CD8-positive, alpha-beta memory T cell (primary cell): ENCODE data around the gene TOP3B. TPM values are rescaled to one million over a fixed set of nuclear protein-coding genes. Genes with fewer than 3 reads are reported as not detected.
A peak's percentile ranks its signal among the peaks of the same experiment; 100 is the strongest.

Source experiments
- CTCF ChIA-PET: fragments of 350-600 bp; sonication (Branson Sonifier 250); formaldehyde crosslinking; loops from one replicate; lab custom pipeline; 2021; ENCODE audit warnings: antibody characterized with exemption; lab: Charles Lee
- POLR2A ChIA-PET: fragments of 350-600 bp; sonication (Branson Sonifier 250); formaldehyde crosslinking; loops from one replicate; lab custom pipeline; 2021; ENCODE audit warnings: antibody characterized with exemption; lab: Charles Lee
- DNase-seq, 5 donors: peaks; one replicate each; pipeline versions ENCODE4 v3.0.0 to v3.0.0-alpha.2; 2020 to 2022; ENCODE audit warnings: mixed read lengths in 1 of 5
- H3K27ac ChIP-seq: one replicate; pipeline ENCODE4 v1.7.0; 2013; ENCODE audit warnings: low read depth, mild to moderate bottlenecking, low read length, moderate library complexity
- H3K27me3 ChIP-seq: 2 replicates; pipeline ENCODE4 v1.7.0; 2013; ENCODE audit warnings: low read length, mild to moderate bottlenecking; ENCODE audit not compliant: insufficient read depth, poor library complexity, severe bottlenecking
- H3K36me3 ChIP-seq: 2 replicates; pipeline ENCODE4 v1.7.0; 2013; ENCODE audit warnings: mild to moderate bottlenecking, low read length, moderate library complexity; ENCODE audit not compliant: insufficient read depth
- H3K4me1 ChIP-seq: 2 replicates; pipeline ENCODE4 v1.7.0; 2013; ENCODE audit warnings: mild to moderate bottlenecking, low read length, moderate library complexity; ENCODE audit not compliant: insufficient read depth
- H3K4me3 ChIP-seq: 2 replicates; pipeline ENCODE4 v1.7.0; 2013; ENCODE audit warnings: mild to moderate bottlenecking, low read length
- H3K9me3 ChIP-seq: 2 replicates; pipeline ENCODE4 v1.7.0; 2013; ENCODE audit warnings: mild to moderate bottlenecking, low read length
- H3K27ac Mint-ChIP-seq, 8 donors: one replicate each; pipeline ENCODE4 v1.8.0; 2020 to 2021; ENCODE audit warnings: mixed read lengths in 8 of 8, mild to moderate bottlenecking in 6 of 8, inconsistent platforms in 3 of 8, moderate library complexity in 3 of 8
- H3K27me3 Mint-ChIP-seq, 2 donors: one replicate each; pipeline ENCODE4 v1.8.0; 2020 to 2021; ENCODE audit warnings: mixed read lengths in 2 of 2, mild to moderate bottlenecking in 1 of 2, moderate library complexity in 1 of 2
- H3K36me3 Mint-ChIP-seq, 3 donors: one replicate each; pipeline ENCODE4 v1.8.0; 2020 to 2021; ENCODE audit warnings: mixed read lengths in 3 of 3, inconsistent platforms in 1 of 3, mild to moderate bottlenecking in 1 of 3
- H3K4me1 Mint-ChIP-seq, 3 donors: one replicate each; pipeline ENCODE4 v1.8.0; 2020 to 2021; ENCODE audit warnings: mixed read lengths in 3 of 3, inconsistent platforms in 1 of 3, mild to moderate bottlenecking in 1 of 3
- H3K4me3 Mint-ChIP-seq, 7 donors: one replicate each; pipeline ENCODE4 v1.8.0; 2020 to 2021; ENCODE audit warnings: mixed read lengths in 7 of 7, mild to moderate bottlenecking in 6 of 7, moderate library complexity in 4 of 7, inconsistent platforms in 2 of 7
- H3K9me3 Mint-ChIP-seq, 5 donors: one replicate each; pipeline ENCODE4 v1.8.0; 2020 to 2022; ENCODE audit warnings: mixed read lengths in 5 of 5, mild to moderate bottlenecking in 3 of 5, moderate library complexity in 2 of 5, inconsistent platforms in 1 of 5
- polyA plus RNA-seq: library from polyadenylated mRNA; unstranded; fragments of 300-500 nt; fragmentation: Illumina TruSeq; gene quantifications from one replicate; pipeline ENCODE4 v1.2.3, GENCODE V29; 2021
- total RNA-seq, 2 experiments: library from RNA; stranded (reverse); gene quantifications; one replicate each; pipeline ENCODE4 v1.2.3, GENCODE V29; 2021

The TOP3B gene, protein sequence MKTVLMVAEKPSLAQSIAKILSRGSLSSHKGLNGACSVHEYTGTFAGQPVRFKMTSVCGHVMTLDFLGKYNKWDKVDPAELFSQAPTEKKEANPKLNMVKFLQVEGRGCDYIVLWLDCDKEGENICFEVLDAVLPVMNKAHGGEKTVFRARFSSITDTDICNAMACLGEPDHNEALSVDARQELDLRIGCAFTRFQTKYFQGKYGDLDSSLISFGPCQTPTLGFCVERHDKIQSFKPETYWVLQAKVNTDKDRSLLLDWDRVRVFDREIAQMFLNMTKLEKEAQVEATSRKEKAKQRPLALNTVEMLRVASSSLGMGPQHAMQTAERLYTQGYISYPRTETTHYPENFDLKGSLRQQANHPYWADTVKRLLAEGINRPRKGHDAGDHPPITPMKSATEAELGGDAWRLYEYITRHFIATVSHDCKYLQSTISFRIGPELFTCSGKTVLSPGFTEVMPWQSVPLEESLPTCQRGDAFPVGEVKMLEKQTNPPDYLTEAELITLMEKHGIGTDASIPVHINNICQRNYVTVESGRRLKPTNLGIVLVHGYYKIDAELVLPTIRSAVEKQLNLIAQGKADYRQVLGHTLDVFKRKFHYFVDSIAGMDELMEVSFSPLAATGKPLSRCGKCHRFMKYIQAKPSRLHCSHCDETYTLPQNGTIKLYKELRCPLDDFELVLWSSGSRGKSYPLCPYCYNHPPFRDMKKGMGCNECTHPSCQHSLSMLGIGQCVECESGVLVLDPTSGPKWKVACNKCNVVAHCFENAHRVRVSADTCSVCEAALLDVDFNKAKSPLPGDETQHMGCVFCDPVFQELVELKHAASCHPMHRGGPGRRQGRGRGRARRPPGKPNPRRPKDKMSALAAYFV
- total RNA-seq, result 10 to 100 TPM; 30.1 to 36.9 TPM
- polyA plus RNA-seq, result 17.3 TPM

DNA sequence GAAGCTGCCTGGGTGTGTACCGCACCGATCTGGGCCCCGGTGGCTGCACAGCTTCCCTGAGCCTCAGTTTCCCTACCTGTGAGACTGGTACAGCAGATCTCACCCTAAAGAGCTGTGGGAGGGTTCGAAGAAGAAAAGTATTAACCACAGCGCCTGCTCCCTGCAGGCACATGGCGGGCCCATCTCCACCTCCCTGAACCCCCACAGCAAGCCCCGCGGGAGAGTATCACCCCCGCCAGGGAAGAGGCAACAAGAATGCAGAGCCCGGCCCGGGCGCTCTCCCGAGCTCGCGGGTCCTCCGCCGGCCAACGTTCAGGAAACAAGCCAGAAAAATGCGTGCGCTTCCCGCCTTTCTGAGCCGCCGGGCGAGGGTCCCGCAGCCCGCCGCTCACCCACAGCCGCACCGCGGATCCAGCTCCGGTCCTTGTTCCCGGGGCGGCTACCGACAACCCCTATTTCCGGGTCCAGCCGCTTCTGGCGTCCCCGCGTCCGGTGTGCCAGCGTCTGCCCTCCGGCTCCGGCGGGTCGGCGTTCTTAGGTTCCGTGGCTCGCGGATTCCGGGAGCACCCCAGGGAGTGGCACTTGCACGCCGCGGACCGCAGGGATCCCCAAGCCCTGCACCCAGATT, at the start of gene TOP3B:
TOP3B (minus strand) TSS at position 450 of the 628 bp plus-strand sequence. CDS start 7,078 bp downstream, outside the sequence.
- Mint-ChIP-seq H3K4me3 (peak within 1 kb of the TSS; percentile 88 to 95 (median 90)), H3K27ac (peak within 1 kb of the TSS; percentile 75 to 94 (median 86)), H3K36me3 (peaks cover 0 to 25% (median 2%) of the 10 kb centered on the region in 3 donors), H3K4me1 (peaks cover 39 to 51% (median 44%) of the 10 kb centered on the region in 3 donors), H3K9me3 (no peaks in the 10 kb centered on the region), H3K27me3 (no peaks in the 10 kb centered on the region)
- H3K36me3 ChIP-seq, result no peaks in the 10 kb centered on the region
- H3K27ac ChIP-seq, result peak within 1 kb of the TSS; percentile 98
- H3K4me1 ChIP-seq, result peaks cover 17% of the 10 kb centered on the region
- POLR2A ChIA-PET, result no interaction called here
- no peaks in the 10 kb centered on the region for H3K9me3 ChIP-seq
- no peaks in the 10 kb centered on the region for H3K27me3 ChIP-seq
- DNase-seq, result peak; percentile 66 to 84 (median 72)
- H3K4me3 ChIP-seq, result peak within 1 kb of the TSS; percentile 93
- CTCF ChIA-PET, result interaction anchor here (2.3 kb wide), 1 partner anchor 10 kb away, joined by 18 read pairs; no protein-coding TSS in a partner anchor

DNA sequence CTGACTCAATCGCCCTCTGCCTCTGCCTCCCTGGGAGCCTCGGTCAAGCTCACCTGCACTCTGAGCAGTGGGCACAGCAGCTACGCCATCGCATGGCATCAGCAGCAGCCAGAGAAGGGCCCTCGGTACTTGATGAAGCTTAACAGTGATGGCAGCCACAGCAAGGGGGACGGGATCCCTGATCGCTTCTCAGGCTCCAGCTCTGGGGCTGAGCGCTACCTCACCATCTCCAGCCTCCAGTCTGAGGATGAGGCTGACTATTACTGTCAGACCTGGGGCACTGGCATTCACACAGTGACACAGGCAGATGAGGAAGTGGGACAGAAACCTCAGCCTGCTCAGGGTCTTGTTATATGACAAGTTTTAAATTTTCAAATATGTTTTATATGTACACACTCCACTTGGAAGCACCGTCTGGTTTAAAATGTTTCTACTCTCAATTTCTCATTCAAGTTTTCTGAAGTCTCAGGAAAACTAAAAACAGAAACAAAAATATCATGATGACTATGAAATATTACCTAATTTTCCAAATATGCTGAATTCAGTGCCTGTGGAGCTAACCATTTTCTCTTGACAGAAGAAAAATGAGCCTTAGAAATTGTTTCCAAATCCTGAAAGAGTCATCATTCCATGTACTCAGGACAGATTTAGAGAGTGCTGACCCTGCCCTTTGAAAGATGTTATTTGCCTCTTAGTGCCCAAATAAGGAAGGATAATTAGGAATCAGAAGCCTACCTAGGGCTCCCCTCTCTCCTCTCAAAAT, 48.8 kb upstream of the TOP3B start:
- no peaks in the 10 kb centered on the region for H3K4me1 Mint-ChIP-seq
- H3K27me3 Mint-ChIP-seq, result peaks cover 2 to 13% of the 10 kb centered on the region in 2 donors
- Histone ChIP-seq H3K27me3 (no peaks in the 10 kb centered on the region), H3K9me3 (no peaks in the 10 kb centered on the region), H3K27ac (no peak overlapping the region), H3K36me3 (no peaks in the 10 kb centered on the region), H3K4me3 (no peak overlapping the region), H3K4me1 (no peaks in the 10 kb centered on the region)
- no peaks in the 10 kb centered on the region for H3K36me3 Mint-ChIP-seq
- CTCF ChIA-PET, result no interaction called here
- no peak for DNase-seq
- POLR2A ChIA-PET, result no interaction called here
- no peaks in the 10 kb centered on the region for H3K9me3 Mint-ChIP-seq
- no peak overlapping the region for H3K4me3 Mint-ChIP-seq
- H3K27ac Mint-ChIP-seq, result peak overlapping the region in 1 of 8 donors; percentile 8

DNA sequence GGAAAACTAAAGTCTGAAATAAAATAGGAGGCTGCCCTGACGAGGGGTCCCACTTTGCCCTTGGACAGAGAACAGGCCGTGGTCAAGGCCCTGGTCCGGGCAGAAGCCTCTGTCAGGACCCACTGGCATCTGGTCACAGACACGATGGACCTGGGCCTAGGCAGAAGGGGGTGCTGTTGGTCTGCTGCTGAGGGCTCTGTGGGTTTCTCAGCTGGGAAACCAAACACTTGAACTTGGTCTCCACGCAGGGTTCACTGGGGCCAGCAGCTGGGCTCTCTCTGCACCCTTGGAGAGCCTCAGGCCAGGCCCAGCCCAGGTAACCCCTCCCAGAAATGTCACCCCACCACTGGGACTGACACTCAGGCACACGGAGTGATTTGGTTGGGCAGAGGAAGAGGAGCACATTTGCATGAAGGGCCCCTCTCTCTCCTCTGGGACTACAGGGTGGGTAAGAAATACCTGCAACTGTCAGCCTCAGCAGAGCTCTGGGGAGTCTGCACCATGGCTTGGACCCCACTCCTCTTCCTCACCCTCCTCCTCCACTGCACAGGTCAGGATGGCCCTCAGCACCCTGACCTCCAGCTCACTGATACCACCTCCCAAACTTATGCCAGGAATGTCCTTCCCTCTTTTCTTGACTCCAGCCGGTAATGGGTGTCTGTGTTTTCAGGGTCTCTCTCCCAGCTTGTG, 48.1 kb upstream of the TOP3B start:
- H3K4me3 ChIP-seq, result no peak overlapping the region
- POLR2A ChIA-PET, result no interaction called here

DNA sequence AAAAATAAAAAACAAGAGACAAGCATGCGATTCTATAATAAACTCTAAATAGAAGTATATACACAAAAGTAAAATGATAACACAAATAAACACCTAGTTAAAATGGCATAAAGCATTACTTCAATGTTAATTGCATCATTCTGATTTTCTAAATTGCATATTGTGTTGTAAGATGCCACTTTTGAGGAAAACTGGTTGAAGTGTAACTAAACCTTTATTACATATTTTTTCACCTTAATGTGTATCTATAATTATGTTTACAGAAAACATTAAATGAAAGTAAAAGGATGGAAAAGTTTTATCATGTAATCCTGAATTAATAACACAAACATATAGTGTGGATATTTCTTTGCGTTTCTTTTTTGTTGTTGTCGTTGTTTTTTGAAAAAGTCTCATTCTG, 45.4 kb upstream of the TOP3B start:
- Histone ChIP-seq H3K27me3 (no peaks in the 10 kb centered on the region), H3K9me3 (no peaks in the 10 kb centered on the region), H3K4me3 (no peak overlapping the region), H3K36me3 (no peaks in the 10 kb centered on the region), H3K4me1 (no peaks in the 10 kb centered on the region), H3K27ac (no peak overlapping the region)
- no peak for DNase-seq
- Mint-ChIP-seq H3K4me1 (no peaks in the 10 kb centered on the region), H3K27ac (no peak overlapping the region), H3K4me3 (no peak overlapping the region), H3K27me3 (peaks cover 1 to 4% of the 10 kb centered on the region in 2 donors), H3K36me3 (no peaks in the 10 kb centered on the region), H3K9me3 (no peaks in the 10 kb centered on the region)
- CTCF ChIA-PET, result no interaction called here
- POLR2A ChIA-PET, result no interaction called here

More for the DNA sequence above, 48.1 kb upstream of the TOP3B start:
- no peaks in the 10 kb centered on the region for H3K4me1 ChIP-seq
- Mint-ChIP-seq H3K36me3 (no peaks in the 10 kb centered on the region), H3K9me3 (no peaks in the 10 kb centered on the region), H3K27ac (no peak overlapping the region), H3K27me3 (peaks cover 0 to 13% of the 10 kb centered on the region in 2 donors), H3K4me3 (no peak overlapping the region), H3K4me1 (no peaks in the 10 kb centered on the region)
- no peaks in the 10 kb centered on the region for H3K36me3 ChIP-seq
- CTCF ChIA-PET, result no interaction called here
- H3K9me3 ChIP-seq, result no peaks in the 10 kb centered on the region
- no peak overlapping the region for H3K27ac ChIP-seq
- DNase-seq, result no peak
- no peaks in the 10 kb centered on the region for H3K27me3 ChIP-seq

- no peak overlapping the region for H3K4me3 ChIP-seq
- H3K27ac ChIP-seq, result no peak overlapping the region
- ChIA-PET CTCF (no interaction called here), POLR2A (no interaction called here)
- no peaks in the 10 kb centered on the region for H3K4me1 ChIP-seq
- no peaks in the 10 kb centered on the region for H3K36me3 ChIP-seq
- no peaks in the 10 kb centered on the region for H3K27me3 ChIP-seq
- H3K4me3 Mint-ChIP-seq, result no peak overlapping the region
- H3K4me1 Mint-ChIP-seq, result no peaks in the 10 kb centered on the region
- H3K9me3 ChIP-seq, result no peaks in the 10 kb centered on the region
- H3K36me3 Mint-ChIP-seq, result no peaks in the 10 kb centered on the region
- H3K27me3 Mint-ChIP-seq, result peaks cover 0 to 1% of the 10 kb centered on the region in 2 donors
- H3K27ac Mint-ChIP-seq, result no peak overlapping the region
- DNase-seq, result no peak
- H3K9me3 Mint-ChIP-seq, result no peaks in the 10 kb centered on the region
Measured at GRCh38 chr22:22026157-22026831, 43.7 kb upstream of the TOP3B start.

DNA sequence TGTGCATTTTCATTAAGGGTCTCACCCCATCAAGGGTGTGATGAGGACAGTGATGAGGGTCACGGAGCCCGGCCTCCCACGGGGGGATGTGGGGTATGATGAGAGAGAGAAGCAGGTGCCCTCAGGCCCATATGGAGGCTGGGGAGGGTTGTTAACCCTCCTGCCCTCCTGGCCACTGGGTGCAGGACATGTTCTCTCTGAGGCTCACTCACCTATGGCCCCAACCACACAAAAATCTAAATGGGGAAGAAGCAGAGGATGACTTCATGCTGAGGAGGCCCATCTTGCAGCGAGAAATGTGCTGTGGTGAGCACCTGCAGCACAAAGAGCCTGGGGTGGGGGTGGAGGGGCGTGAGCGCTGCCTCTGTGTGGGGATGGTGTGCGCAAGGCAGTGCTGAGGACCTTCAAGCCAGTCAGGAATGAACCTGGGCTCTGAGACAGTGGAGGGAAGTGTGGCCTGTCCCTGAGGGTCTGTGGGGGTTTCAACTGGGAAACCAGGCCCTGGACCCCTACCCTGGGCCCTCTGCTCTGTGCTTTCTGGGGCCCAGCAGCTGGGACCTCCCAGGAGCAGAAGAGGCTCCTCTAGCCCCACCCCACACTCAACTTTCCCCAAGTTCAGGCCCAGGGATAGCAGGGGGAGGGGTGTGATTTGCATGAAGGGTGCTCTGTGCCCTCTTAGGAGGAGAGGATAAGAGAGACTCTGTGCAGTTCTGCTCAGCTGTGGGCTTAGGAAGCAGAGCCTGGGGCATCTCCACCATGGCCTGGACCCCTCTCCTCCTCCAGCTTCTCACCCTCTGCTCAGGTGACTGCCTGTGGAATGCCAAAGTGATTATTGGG, 43.0 kb upstream of the TOP3B start:
- no peaks in the 10 kb centered on the region for H3K36me3 ChIP-seq
- no peaks in the 10 kb centered on the region for H3K4me1 Mint-ChIP-seq
- no peaks in the 10 kb centered on the region for H3K9me3 ChIP-seq
- no peak for DNase-seq
- H3K36me3 Mint-ChIP-seq, result no peaks in the 10 kb centered on the region
- ChIA-PET CTCF (no interaction called here), POLR2A (no interaction called here)
- H3K4me1 ChIP-seq, result no peaks in the 10 kb centered on the region
- H3K9me3 Mint-ChIP-seq, result no peaks in the 10 kb centered on the region
- H3K27me3 ChIP-seq, result no peaks in the 10 kb centered on the region
- no peak overlapping the region for H3K4me3 Mint-ChIP-seq
- no peak overlapping the region for H3K4me3 ChIP-seq
- peak overlapping the region in 1 of 8 donors; percentile 19 for H3K27ac Mint-ChIP-seq
- no peak overlapping the region for H3K27ac ChIP-seq
- H3K27me3 Mint-ChIP-seq, result peaks cover 0 to 1% of the 10 kb centered on the region in 2 donors
